Thoracic aorta (tissue), 2 donors: ENCODE results near the gene KCNH2. TPM values are rescaled to one million over a fixed set of nuclear protein-coding genes. Genes with fewer than 3 reads are reported as not detected.
"Not testable (repeated sequence)": the region's sequence is repeated elsewhere in the genome, so short reads cannot be mapped to it uniquely, and the experiment has no call there.

Source experiments
- ATAC-seq: fragments of 150-250 bp; one replicate; pipeline ENCODE4 v1.8.0; 2017; ENCODE audit warnings: low read depth; ENCODE audit not compliant: insufficient number of reproducible peaks, low FRiP score
- DNase-seq: peaks from one replicate; pipeline ENCODE4 v3.0.0-alpha.2; 2020; ENCODE audit warnings: low spot score
- H3K27ac ChIP-seq, 2 donors: fragments of 200-600 bp; sonication (generic); 1 replicate in 1 of 2; 2 replicates in 1 of 2; pipeline ENCODE4 v1.5.1; 2016; ENCODE audit warnings: mild to moderate bottlenecking in 2 of 2, moderate library complexity in 2 of 2
- H3K27me3 ChIP-seq: fragments of 200-600 bp; sonication (generic); replicated peaks from 2 replicates; pipeline ENCODE4 v1.6.0; 2016; ENCODE audit warnings: mild to moderate bottlenecking; ENCODE audit not compliant: insufficient read depth
- H3K36me3 ChIP-seq: fragments of 200-600 bp; sonication (generic); one replicate; pipeline ENCODE4 v1.5.1; 2016
- H3K4me1 ChIP-seq, 2 donors: fragments of 200-600 bp; sonication (generic); 1 replicate in 1 of 2; 2 replicates in 1 of 2; pipeline versions ENCODE4 v1.5.1 to v1.6.0; 2016; ENCODE audit warnings: low read depth in 2 of 2, mild to moderate bottlenecking in 1 of 2; ENCODE audit not compliant: control insufficient read depth in 1 of 2
- H3K4me3 ChIP-seq: fragments of 200-600 bp; sonication (generic); 2 replicates; pipeline ENCODE4 v1.5.1; 2016; ENCODE audit warnings: mild to moderate bottlenecking
- H3K9me3 ChIP-seq: fragments of 200-600 bp; sonication (generic); 2 replicates; pipeline ENCODE4 v1.5.1; 2016
- CTCF ChIP-seq: fragments of 200-600 bp; sonication (generic); IDR thresholded peaks from one replicate; pipeline ENCODE4 v1.5.1; 2019; ENCODE audit warnings: antibody characterized with exemption
- total RNA-seq, 2 donors: library from RNA; depleted of rRNA; stranded (reverse); fragments of >200 nt; gene quantifications; one replicate each; pipeline versions ENCODE4 v1.1.0 to v1.2.3, GENCODE V29; 2016

Gene KCNH2
- total RNA-seq, 2 donors from 2014 or later = 1.2 TPM; not detected in 1

- H3K27ac ChIP-seq = no peak overlapping the region
- peaks cover 9 to 23% of the 10 kb centered on the region in 2 donors for H3K4me1 ChIP-seq
- H3K4me3 ChIP-seq = peak overlapping the region; percentile 66
- TF ChIP-seq CTCF = no peak
- no peaks in the 10 kb centered on the region for H3K9me3 ChIP-seq
- ATAC-seq (no peak), DNase-seq (peak; percentile 27)
- peaks cover 4% of the 10 kb centered on the region for H3K27me3 ChIP-seq
- no peaks in the 10 kb centered on the region for H3K36me3 ChIP-seq
Measured at GRCh38 chr7:151013733-151014497, 35.8 kb upstream of the KCNH2 start.

- no peak overlapping the region for H3K27ac ChIP-seq
Measured at GRCh38 chr7:151013356-151013732, 35.2 kb upstream of the KCNH2 start.

GRCh38 chr7:151012911-151013347, 34.8 kb upstream of the KCNH2 start:
- TF ChIP-seq CTCF = peak; percentile 43
- H3K27me3 ChIP-seq = peaks cover 4% of the 10 kb centered on the region
- no peak for ATAC-seq

More at GRCh38 chr7:151013356-151013732, 35.2 kb upstream of the KCNH2 start:
- Histone ChIP-seq H3K27me3 (peaks cover 4% of the 10 kb centered on the region), H3K9me3 (no peaks in the 10 kb centered on the region), H3K4me1 (peaks cover 9 to 22% of the 10 kb centered on the region in 2 donors), H3K36me3 (no peaks in the 10 kb centered on the region), H3K4me3 (peak overlapping the region; percentile 66)
- TF ChIP-seq CTCF = no peak
- ATAC-seq (no peak), DNase-seq (no peak)

GRCh38 chr7:151012031-151012692, 34.0 kb upstream of the KCNH2 start:
- no peak for ATAC-seq
- no peak for TF ChIP-seq CTCF
- no peaks in the 10 kb centered on the region for H3K36me3 ChIP-seq
- no peak overlapping the region for H3K27ac ChIP-seq
- H3K9me3 ChIP-seq = no peaks in the 10 kb centered on the region
- H3K4me3 ChIP-seq = no peak overlapping the region
- no peak for DNase-seq
- peaks cover 9 to 15% of the 10 kb centered on the region in 2 donors for H3K4me1 ChIP-seq
- peaks cover 4% of the 10 kb centered on the region for H3K27me3 ChIP-seq

More at GRCh38 chr7:151012911-151013347, 34.8 kb upstream of the KCNH2 start:
- Histone ChIP-seq H3K4me1 (peaks cover 9 to 18% of the 10 kb centered on the region in 2 donors), H3K9me3 (no peaks in the 10 kb centered on the region), H3K4me3 (no peak overlapping the region), H3K36me3 (no peaks in the 10 kb centered on the region), H3K27ac (no peak overlapping the region)
- no peak for DNase-seq

- not testable (repeated sequence) for H3K4me3 ChIP-seq, H3K27ac ChIP-seq, H3K36me3 ChIP-seq, DNase-seq, H3K9me3 ChIP-seq, H3K27me3 ChIP-seq, ATAC-seq
- H3K4me1 ChIP-seq = peaks cover 9 to 15% of the 10 kb centered on the region in 2 donors
Measured at GRCh38 chr7:151011616-151012015, 33.5 kb upstream of the KCNH2 start.
